ENCODE measurements around the gene MGAT4A.

- TF ChIP-seq POLR2A (IDR thresholded peaks at IDR 0.05; ENCODE audit: low read depth, low read length) (no peak), PAX5 (IDR thresholded peaks at IDR 0.05; ENCODE audit: insufficient read depth, low read length, severe bottlenecking) (no peak), POLR2AphosphoS5 (IDR thresholded peaks at IDR 0.05; ENCODE audit: low read depth, low read length) (no peak), TAF1 (IDR thresholded peaks at IDR 0.05; ENCODE audit: low read depth, low read length) (no peak), POU2F2 (IDR thresholded peaks at IDR 0.05; ENCODE audit: low read depth, low read length) (no peak)
Observed at GRCh38 chr2:98648451-98648850, 82.5 kb downstream of the MGAT4A start.

Data from GM12891 (cell line).